H1 (cell line): ENCODE data around the gene CAP2. TPM values are rescaled to one million over a fixed set of nuclear protein-coding genes. Genes with fewer than 3 reads are reported as not detected.
"Not testable (repeated sequence)": the region's sequence is repeated elsewhere in the genome, so short reads cannot be mapped to it uniquely, and the experiment has no call there.

Experiments
- CTCF ChIA-PET: fragments of 300-600 bp; sonication (Branson Sonifier 250); formaldehyde crosslinking; loops from one replicate; lab custom pipeline; 2021; ENCODE audit not compliant: partially characterized antibody; lab: Charles Lee
- POLR2A ChIA-PET: fragments of 300-600 bp; sonication (Branson Sonifier 250); formaldehyde crosslinking; loops from one replicate; lab custom pipeline; 2021; ENCODE audit warnings: inconsistent platforms; ENCODE audit not compliant: partially characterized antibody; lab: Charles Lee
- DNase-seq, 2 experiments: peaks; one replicate each; pipeline versions ENCODE4 v3.0.0 to v3.0.0-alpha.2; 2010 to 2022; ENCODE audit warnings: low spot score in 2 of 2, low read depth in 1 of 2, mixed read lengths in 1 of 2
- FAIRE-seq: peaks from 2 replicates; lab custom pipeline; 2011; peaks lifted over from hg19 to GRCh38; lab: Jason Lieb, UNC
- H2AFZ ChIP-seq: 2 replicates; pipeline ENCODE4 v1.8.1; 2012; ENCODE audit warnings: low read length, inconsistent platforms
- H2AK5ac ChIP-seq: 2 replicates; pipeline ENCODE4 v1.6.1; 2013; ENCODE audit warnings: low read depth, low read length
- H2BK120ac ChIP-seq: replicated peaks from 2 replicates; pipeline ENCODE3; 2013; ENCODE audit warnings: low read depth, low read length, inconsistent platforms
- H2BK12ac ChIP-seq: 2 replicates; pipeline ENCODE4 v1.6.1; 2013; ENCODE audit warnings: low read depth, low read length
- H2BK15ac ChIP-seq: 2 replicates; pipeline ENCODE4 v1.6.1; 2013; ENCODE audit warnings: low read length
- H2BK20ac ChIP-seq: 2 replicates; pipeline ENCODE4 v1.6.1; 2013; ENCODE audit warnings: low read length
- H2BK5ac ChIP-seq: 2 replicates; pipeline ENCODE4 v1.6.1; 2013; ENCODE audit warnings: low read depth, low read length
- H3K14ac ChIP-seq: 2 replicates; pipeline ENCODE4 v1.6.1; 2013; ENCODE audit warnings: inconsistent platforms; ENCODE audit not compliant: insufficient read length
- H3K18ac ChIP-seq: 2 replicates; pipeline ENCODE4 v1.6.1; 2013; ENCODE audit warnings: low read length; ENCODE audit errors: extremely low read depth
- H3K23ac ChIP-seq: 2 replicates; pipeline ENCODE4 v1.6.1; 2013; ENCODE audit warnings: inconsistent platforms; ENCODE audit not compliant: insufficient read length
- H3K23me2 ChIP-seq: 2 replicates; pipeline ENCODE4 v1.6.1; 2013; ENCODE audit warnings: low read depth, low read length
- H3K27ac ChIP-seq: 2 replicates; pipeline ENCODE4 v1.6.1; 2011; ENCODE audit warnings: low read depth, low read length, inconsistent platforms
- H3K27me3 ChIP-seq, 4 experiments: replicated peaks in 1 of 4; 1 replicate in 1 of 4; 2 replicates in 3 of 4; pipeline versions ENCODE4 v1.6.1 to v1.8.1; 2011 to 2013; ENCODE audit warnings: low read length in 3 of 4, mild to moderate bottlenecking in 3 of 4, inconsistent platforms in 2 of 4, mixed read lengths in 2 of 4, moderate library complexity in 1 of 4; ENCODE audit not compliant: control insufficient read depth in 3 of 4, insufficient read depth in 3 of 4; ENCODE audit errors: extremely low read depth in 1 of 4
- H3K36me3 ChIP-seq, 4 experiments: 2 replicates each; pipeline versions ENCODE4 v1.6.1 to v1.8.1; 2011 to 2013; ENCODE audit warnings: mild to moderate bottlenecking in 4 of 4, low read length in 3 of 4, moderate library complexity in 2 of 4, control low read depth in 1 of 4, inconsistent platforms in 1 of 4; ENCODE audit not compliant: insufficient read depth in 4 of 4, control insufficient read depth in 2 of 4
- H3K4ac ChIP-seq: replicated peaks from 2 replicates; pipeline ENCODE3; 2013; ENCODE audit warnings: low read length, low read depth, mixed read lengths, inconsistent platforms; ENCODE audit not compliant: insufficient read length
- H3K4me1 ChIP-seq, 4 experiments: replicated peaks in 1 of 4; 1 replicate in 1 of 4; 2 replicates in 3 of 4; pipeline versions ENCODE4 v1.6.1 to v1.8.1; 2011 to 2013; ENCODE audit warnings: low read length in 3 of 4, inconsistent platforms in 2 of 4, mixed read lengths in 1 of 4; ENCODE audit not compliant: insufficient read depth in 4 of 4, control insufficient read depth in 3 of 4
- H3K4me2 ChIP-seq, 2 experiments: 2 replicates each; pipeline versions ENCODE4 v1.6.1 to v1.8.1; 2011 to 2013; ENCODE audit warnings: low read depth in 2 of 2, low read length in 2 of 2, control low read depth in 1 of 2, inconsistent platforms in 1 of 2, mild to moderate bottlenecking in 1 of 2; ENCODE audit not compliant: insufficient read depth in 1 of 2
- H3K4me3 ChIP-seq, 4 experiments: fragments of 200-600, 300-600 bp in 1 of 4; sonication (generic), shearing (Covaris generic), sonication (Bioruptor Twin) in 1 of 4; 2 replicates each; pipeline versions ENCODE4 v1.5.1 to v1.8.1; 2011 to 2016; ENCODE audit warnings: low read length in 4 of 4, low read depth in 3 of 4, control low read depth in 2 of 4, inconsistent platforms in 2 of 4, mild to moderate bottlenecking in 2 of 4, mixed read lengths in 1 of 4, moderate library complexity in 1 of 4; ENCODE audit not compliant: insufficient read depth in 2 of 4; ENCODE audit errors: extremely low read depth in 1 of 4
- H3K56ac ChIP-seq: replicated peaks from 2 replicates; pipeline ENCODE3; 2013; ENCODE audit warnings: low read depth, mild to moderate bottlenecking, mixed read lengths, low read length, inconsistent platforms; ENCODE audit not compliant: insufficient read length
- H3K79me1 ChIP-seq: 2 replicates; pipeline ENCODE4 v1.6.1; 2013; ENCODE audit warnings: low read depth, low read length, control low read depth
- H3K79me2 ChIP-seq, 2 experiments: 2 replicates each; pipeline versions ENCODE4 v1.6.1 to v1.8.1; 2012 to 2013; ENCODE audit warnings: low read length in 2 of 2, mild to moderate bottlenecking in 2 of 2, inconsistent platforms in 1 of 2; ENCODE audit not compliant: insufficient read depth in 2 of 2, control insufficient read depth in 1 of 2
- H3K9ac ChIP-seq, 4 experiments: replicated peaks in 1 of 4; 1 replicate in 1 of 4; 2 replicates in 3 of 4; pipeline versions ENCODE4 v1.6.1 to v1.8.1; 2011 to 2013; ENCODE audit warnings: low read depth in 3 of 4, low read length in 3 of 4, control low read depth in 2 of 4, mild to moderate bottlenecking in 2 of 4, moderate library complexity in 2 of 4, inconsistent platforms in 1 of 4; ENCODE audit errors: extremely low read depth in 1 of 4
- H3K9me3 ChIP-seq, 2 experiments: 2 replicates each; pipeline versions ENCODE4 v1.6.1 to v1.8.1; 2012 to 2013; ENCODE audit warnings: mild to moderate bottlenecking in 2 of 2, moderate library complexity in 2 of 2, control low read depth in 1 of 2, inconsistent platforms in 1 of 2, low read depth in 1 of 2, low read length in 1 of 2, mixed read lengths in 1 of 2; ENCODE audit not compliant: insufficient read depth in 2 of 2
- H4K20me1 ChIP-seq, 2 experiments: replicated peaks in 1 of 2; 2 replicates each; pipeline versions ENCODE3 to v1.8.1; 2011 to 2013; ENCODE audit warnings: inconsistent platforms in 2 of 2, low read length in 2 of 2, mild to moderate bottlenecking in 1 of 2; ENCODE audit not compliant: insufficient read depth in 2 of 2, control insufficient read depth in 1 of 2
- H4K5ac ChIP-seq: 2 replicates; pipeline ENCODE4 v1.6.1; 2013; ENCODE audit warnings: low read length, low read depth, mixed read lengths, inconsistent platforms; ENCODE audit not compliant: insufficient read length
- H4K8ac ChIP-seq: 2 replicates; pipeline ENCODE4 v1.8.0; 2013; ENCODE audit warnings: mild to moderate bottlenecking, moderate library complexity, low read length, inconsistent platforms; ENCODE audit not compliant: insufficient read depth; ENCODE audit errors: extremely low read depth
- H4K91ac ChIP-seq: replicated peaks from 2 replicates; pipeline ENCODE3; 2013; ENCODE audit warnings: low read length, mixed read lengths, inconsistent platforms; ENCODE audit not compliant: insufficient read length
- WGBS, 2 experiments: shearing (Covaris generic) in 1 of 2; methylation state at CpG; one replicate each; pipeline versions ENCODE4 v1.1.6 to v1.1.7; 2013 to 2015; ENCODE audit warnings: low lambda C conversion rate in 2 of 2, mixed read lengths in 2 of 2, inconsistent platforms in 1 of 2, low coverage in 1 of 2, missing lambda C conversion rate in 1 of 2; ENCODE audit not compliant: insufficient replicate concordance in 2 of 2, insufficient coverage in 1 of 2, insufficient read length in 1 of 2; ENCODE audit errors: extremely low coverage in 1 of 2, missing lambda C conversion rate in 1 of 2; 5-methylcytosine and 5-hydroxymethylcytosine counted together
- polyA plus RNA-seq, 7 experiments: library from polyadenylated mRNA; depleted of rRNA in 3 of 7; stranded (reverse) in 5 of 7; unstranded in 2 of 7; fragments of >200 nt in 5 of 7; fragments of 200-250 nt in 2 of 7; gene quantifications; 1 replicate in 5 of 7; 2 replicates in 1 of 7; 4 replicates in 1 of 7; pipeline versions ENCODE4 v1.2.1 to v1.2.3, GENCODE V29; 2011 to 2013; ENCODE audit warnings: missing spikeins in 2 of 7, mixed read lengths in 2 of 7
- total RNA-seq: library from RNA; stranded (reverse); fragmentation: NEBNext Ultra II Directional; extraction: Animal tissue kit (Norgen Biotek cat#: 25700); gene quantifications from 2 replicates; pipeline ENCODE4 v1.2.1, GENCODE V29; 2021

Gene CAP2
- total and polyA plus RNA-seq, 2 of the 8 experiments (the other 6 are each of a cell fraction or from before 2014, with no cell fraction given): 7.2 to 10.0 TPM

DNA sequence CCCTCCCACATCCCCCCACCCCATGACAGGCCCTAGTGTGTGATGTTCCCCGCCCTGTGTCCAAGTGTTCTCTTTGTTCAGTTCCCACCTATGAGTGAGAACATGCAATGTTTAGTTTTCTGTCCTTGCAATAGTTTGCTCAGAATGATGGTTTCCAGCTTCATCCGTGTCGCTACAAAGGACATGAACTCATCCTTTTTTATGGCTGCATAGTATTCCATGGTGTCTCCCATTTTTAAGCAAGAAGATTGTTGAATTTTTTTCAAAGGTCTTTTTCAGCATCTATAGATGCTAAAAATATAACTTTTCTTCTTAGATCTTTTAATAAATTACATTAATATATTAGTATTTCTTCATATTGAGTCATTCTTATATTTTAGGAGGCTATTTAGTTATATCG, 47.4 kb downstream of the CAP2 start:
- FAIRE-seq, H3K23ac ChIP-seq, H3K9me3 ChIP-seq, H3K79me2 ChIP-seq, H3K27ac ChIP-seq, H3K18ac ChIP-seq, H3K79me1 ChIP-seq, H2BK20ac ChIP-seq, H2BK120ac ChIP-seq, H2BK12ac ChIP-seq, H3K4me2 ChIP-seq, H3K4me1 ChIP-seq, CTCF ChIA-PET, H2AFZ ChIP-seq, H3K27me3 ChIP-seq, H3K9ac ChIP-seq, H2BK5ac ChIP-seq, DNase-seq, H3K56ac ChIP-seq, POLR2A ChIA-PET, H3K14ac ChIP-seq, H3K4ac ChIP-seq, H4K91ac ChIP-seq, H3K36me3 ChIP-seq, H4K8ac ChIP-seq, H4K5ac ChIP-seq, H3K23me2 ChIP-seq, H4K20me1 ChIP-seq, H2AK5ac ChIP-seq, H3K4me3 ChIP-seq, H2BK15ac ChIP-seq: not testable (repeated sequence)
- WGBS, 2 experiments: 85% methylated on average over 4 of the region's 4 CpGs; no CpG with 5 or more reads in 1 of the 2 experiments
